ENCODE data around the gene SLC2A4.

DNA sequence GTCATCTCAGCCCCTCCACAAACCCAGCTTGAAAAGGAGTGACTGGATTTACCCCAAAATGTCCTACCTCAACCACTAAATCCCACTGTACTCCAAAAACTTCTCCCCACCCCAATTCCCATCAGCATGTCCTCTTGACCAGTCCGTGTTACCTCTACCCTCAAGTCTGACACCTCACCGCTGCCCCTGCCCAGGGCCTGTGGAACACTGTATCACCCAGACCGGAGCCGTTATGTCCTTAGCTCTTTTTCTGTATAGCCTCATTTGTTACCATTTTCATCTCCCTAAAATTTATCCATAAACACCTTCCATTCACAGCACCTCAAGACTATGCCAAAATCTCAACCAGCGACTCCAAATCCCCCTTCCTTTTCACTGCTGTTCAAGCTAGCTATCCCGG, 44.7 kb upstream of the SLC2A4 start:
- TF ChIP-seq EZH2 (IDR thresholded peaks at IDR 0.05; ENCODE audit: low read length, missing control alignments) = no peak
- TF ChIP-seq, protein P1, sequence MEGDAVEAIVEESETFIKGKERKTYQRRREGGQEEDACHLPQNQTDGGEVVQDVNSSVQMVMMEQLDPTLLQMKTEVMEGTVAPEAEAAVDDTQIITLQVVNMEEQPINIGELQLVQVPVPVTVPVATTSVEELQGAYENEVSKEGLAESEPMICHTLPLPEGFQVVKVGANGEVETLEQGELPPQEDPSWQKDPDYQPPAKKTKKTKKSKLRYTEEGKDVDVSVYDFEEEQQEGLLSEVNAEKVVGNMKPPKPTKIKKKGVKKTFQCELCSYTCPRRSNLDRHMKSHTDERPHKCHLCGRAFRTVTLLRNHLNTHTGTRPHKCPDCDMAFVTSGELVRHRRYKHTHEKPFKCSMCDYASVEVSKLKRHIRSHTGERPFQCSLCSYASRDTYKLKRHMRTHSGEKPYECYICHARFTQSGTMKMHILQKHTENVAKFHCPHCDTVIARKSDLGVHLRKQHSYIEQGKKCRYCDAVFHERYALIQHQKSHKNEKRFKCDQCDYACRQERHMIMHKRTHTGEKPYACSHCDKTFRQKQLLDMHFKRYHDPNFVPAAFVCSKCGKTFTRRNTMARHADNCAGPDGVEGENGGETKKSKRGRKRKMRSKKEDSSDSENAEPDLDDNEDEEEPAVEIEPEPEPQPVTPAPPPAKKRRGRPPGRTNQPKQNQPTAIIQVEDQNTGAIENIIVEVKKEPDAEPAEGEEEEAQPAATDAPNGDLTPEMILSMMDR (conservative IDR thresholded peaks at IDR 0.05 in 1 of 2, IDR thresholded peaks at IDR 0.05 in 1 of 2; ENCODE audit: low read depth in 1 of 2, low read length in 2 of 2) = no peak
